HG03280 (cell line): ENCODE measurements around the gene TOPAZ1.

Experiments used
- ATAC-seq: cut with Tn5 transposase; IDR thresholded peaks from one replicate; pipeline ENCODE4 v1.9.1; 2021; ENCODE audit warnings: mild to moderate bottlenecking, moderate library complexity; ENCODE audit not compliant: unreplicated experiment

TOPAZ1 gene

GRCh38 chr3:44240061-44240460 is 1.6 kb upstream of the TOPAZ1 start:
- no peak for ATAC-seq

DNA sequence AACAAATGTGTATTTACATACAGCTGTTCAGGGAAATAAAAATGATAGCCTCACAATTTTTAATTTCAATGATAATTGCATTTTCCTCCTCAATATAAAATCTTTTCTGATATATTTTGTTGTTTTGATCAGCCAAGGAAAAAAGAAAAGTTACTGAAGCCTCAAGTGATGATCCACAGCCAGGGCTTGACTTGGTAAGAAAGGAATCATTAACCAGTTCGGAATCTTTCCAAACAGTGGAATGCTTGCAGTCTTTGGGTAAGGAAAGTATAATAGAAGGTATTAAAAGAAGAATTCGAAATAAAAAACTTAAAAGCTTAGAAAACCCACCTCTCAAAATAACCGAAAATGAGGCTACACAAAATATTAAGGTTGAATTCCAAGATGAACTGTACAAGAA is 1.0 kb downstream of the TOPAZ1 start:
- ATAC-seq: no peak

GRCh38 chr3:44248152-44248551 is 6.5 kb downstream of the TOPAZ1 start:
- no peak for ATAC-seq

DNA sequence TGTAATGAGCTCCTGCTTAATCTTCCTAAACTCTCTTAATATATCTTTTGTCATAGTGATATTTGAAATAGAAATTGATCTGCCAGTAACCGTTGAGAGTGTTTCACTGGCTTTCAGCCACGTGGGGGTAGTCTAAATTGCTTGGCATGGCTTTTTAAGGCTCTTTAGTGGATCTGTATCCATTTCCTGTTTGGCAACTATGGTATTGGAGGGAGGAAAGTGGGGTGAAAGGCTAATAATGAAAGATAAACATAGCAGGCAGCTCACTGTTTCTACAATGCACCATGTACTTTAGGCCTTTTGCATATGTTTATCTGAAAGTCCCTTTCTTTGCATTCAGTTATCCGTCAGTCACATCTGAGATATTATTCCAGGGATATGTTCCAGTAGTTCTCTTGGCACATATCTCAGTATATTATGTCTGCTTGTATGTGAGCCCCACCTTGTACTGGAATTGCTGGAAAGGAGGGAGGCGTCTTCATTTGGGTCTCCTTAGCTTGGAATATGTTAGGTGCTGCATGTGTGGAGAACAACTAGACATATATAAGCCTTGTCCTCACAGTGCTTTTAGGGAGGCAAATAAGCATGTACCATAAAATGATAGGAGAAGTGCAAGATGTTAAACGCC is 10.8 kb downstream of the TOPAZ1 start:
- no peak for ATAC-seq

DNA sequence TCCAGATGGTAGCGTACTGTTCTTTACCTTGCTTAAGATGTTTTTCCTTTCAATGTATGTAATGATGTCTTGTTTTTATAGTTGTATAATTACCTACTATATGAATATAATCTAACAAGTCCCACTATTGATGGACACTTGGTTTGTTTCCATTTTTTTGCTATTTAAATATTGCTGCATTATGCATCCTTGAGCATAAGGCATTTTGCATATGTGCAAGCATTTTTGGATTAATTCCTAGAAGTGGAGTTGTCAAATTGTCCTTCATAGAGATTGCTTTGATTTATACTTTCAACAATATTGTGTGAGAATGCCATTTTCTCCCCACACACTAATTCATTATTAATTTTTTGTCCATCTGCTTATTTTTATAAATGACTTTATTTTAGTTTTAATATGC is 17.7 kb downstream of the TOPAZ1 start:
- ATAC-seq: no peak

- ATAC-seq: no peak
Measured at GRCh38 chr3:44264146-44264545, 22.5 kb downstream of the TOPAZ1 start.

- ATAC-seq: no peak
Measured at GRCh38 chr3:44265815-44266214, 24.1 kb downstream of the TOPAZ1 start.

DNA sequence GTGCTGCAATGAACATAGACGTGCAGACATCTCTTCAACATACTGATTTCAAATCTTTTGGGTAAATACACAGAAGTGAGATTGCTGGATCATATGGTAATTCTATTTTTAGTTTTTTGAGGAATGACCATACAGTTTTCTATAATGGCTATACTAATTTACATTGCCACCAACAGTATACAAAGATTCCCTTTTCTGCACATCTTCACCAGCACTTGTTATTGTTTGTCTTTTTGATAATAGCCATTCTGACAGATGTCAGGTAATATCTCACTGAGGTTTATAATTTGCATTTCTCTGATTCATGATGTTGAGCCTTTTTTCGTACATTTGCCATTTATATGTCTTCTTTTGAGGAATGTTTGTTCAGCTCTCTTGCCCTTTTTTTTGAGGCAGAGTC is 30.5 kb downstream of the TOPAZ1 start:
- no peak for ATAC-seq

- ATAC-seq: no peak
Measured at GRCh38 chr3:44277925-44278324, 36.2 kb downstream of the TOPAZ1 start.

DNA sequence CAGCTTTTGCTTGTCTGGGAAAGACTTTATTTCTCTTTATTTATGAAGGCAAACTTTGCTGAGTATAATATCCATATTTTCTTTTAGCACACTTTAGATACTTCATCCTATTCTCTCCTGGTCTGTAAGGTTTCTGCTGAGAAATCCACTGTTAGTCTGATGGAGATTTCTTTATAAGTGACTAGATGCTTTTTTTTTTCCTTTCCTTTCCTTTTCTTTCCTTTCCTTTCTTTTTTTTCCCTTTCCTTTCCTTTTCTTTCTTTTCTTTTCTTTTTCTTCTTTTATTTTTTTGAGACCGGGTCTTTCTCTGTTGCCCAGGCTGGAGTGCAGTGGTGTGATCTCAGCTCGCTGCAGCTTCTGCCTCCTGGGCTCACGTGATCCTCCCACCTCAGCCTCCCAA is 38.4 kb downstream of the TOPAZ1 start:
- ATAC-seq: no peak

DNA sequence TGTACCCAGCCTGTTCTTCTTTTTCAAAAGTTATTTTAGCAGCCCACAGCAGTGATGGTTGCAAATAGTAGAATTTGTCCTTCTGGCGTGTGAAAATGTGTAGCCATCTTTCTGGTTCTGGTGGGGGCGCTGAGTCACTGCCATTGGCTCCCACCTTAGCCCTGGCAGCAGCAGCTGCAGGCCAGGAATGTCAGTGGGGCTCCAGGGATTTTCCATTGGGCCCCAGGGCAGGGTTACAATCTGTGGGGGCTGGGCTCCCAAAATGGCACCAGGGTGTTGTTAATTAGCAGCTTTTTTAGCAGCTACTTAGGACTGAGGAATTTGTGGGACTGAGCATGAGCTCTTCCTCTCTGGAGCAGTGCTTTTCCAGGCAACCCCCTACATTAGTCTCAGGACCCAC is 38.9 kb downstream of the TOPAZ1 start:
- no peak for ATAC-seq

DNA sequence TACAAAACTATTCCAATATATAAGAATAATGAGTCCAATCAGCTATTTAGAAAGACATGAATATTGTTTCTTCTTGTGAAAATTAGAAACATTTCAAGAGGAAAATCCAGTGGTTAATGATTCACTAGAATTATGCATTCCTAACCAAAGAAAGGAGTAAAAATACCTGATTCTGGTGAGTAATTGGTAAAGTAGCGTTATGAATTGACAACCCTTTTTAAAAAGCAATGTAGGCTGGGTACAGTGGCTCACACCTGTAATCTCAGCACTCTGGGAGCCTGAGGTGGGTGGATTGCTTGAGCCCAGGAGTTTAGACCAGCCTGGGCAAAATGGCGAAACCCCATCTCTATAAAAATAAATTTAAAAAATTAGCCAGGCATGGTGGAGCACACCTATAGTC is 43.3 kb downstream of the TOPAZ1 start:
- no peak for ATAC-seq

GRCh38 chr3:44289882-44290462 is 48.3 kb downstream of the TOPAZ1 start:
- no peak for ATAC-seq

GRCh38 chr3:44292276-44292675 is 50.6 kb downstream of the TOPAZ1 start:
- no peak for ATAC-seq

- no peak for ATAC-seq
Measured at GRCh38 chr3:44292947-44293346, 51.3 kb downstream of the TOPAZ1 start.

- ATAC-seq: no peak
Measured at GRCh38 chr3:44297255-44297654, 55.6 kb downstream of the TOPAZ1 start.

DNA sequence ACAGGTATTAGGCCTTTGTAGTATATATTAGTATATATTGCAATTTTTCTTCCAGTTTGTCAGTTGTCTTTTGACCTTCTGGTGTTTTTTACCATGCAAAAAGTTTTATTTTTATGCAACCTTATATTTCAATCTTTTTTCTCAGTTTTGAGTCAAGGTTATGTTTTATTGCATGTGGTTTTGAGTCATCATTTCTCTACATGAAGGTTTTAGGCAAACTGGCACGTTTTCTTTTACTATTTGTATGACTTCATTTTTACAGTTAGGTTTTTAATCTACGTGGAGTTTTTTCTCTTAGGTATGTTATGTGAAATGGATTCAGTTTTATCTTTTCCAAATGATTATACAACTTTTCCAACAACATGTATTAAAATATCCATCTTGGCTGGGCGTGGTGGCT is 60.1 kb downstream of the TOPAZ1 start:
- no peak for ATAC-seq

GRCh38 chr3:44309500-44309899 is 67.8 kb downstream of the TOPAZ1 start:
- ATAC-seq: no peak

DNA sequence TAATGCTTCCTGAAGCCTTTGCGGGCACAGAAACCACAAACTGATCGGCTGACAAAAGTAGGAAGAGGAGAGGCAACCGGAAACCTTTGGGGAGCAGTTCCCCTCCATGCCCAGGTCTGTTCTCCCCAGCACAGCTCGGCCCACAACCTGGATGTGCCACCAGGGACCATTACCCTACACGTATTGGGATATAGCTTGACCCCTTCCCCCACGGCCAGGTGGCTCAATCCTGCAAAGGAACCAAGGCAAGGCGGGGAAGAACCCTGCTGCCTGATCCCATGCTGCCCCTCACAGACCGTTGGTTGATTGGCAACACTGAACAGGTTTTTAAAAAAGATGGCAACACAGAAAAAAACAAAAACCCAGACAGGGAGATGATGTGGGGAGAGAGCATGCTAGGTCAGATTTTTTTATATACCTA is 77.2 kb downstream of the TOPAZ1 start:
- no peak for ATAC-seq

DNA sequence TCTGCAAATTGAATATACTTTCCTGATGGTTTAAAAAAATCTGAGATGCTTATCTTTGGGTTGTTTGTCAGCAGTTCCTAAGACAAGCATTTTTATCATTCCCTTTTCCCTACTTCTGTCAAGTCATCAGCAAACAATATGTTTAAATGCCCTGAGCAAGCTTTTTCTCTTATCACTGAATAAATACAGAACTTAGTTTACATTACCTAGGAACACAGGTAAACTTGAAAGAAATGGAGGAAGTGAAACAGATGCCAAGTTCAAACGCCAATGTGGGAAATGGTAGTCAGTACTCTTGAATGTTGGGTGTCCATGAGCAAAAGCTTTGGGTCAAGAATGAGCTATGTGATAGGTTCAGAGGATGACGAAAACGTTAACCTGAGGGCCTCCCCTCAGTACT is 79.6 kb downstream of the TOPAZ1 start:
- ATAC-seq: no peak

GRCh38 chr3:44323341-44323955 is 81.8 kb downstream of the TOPAZ1 start:
- no peak for ATAC-seq

DNA sequence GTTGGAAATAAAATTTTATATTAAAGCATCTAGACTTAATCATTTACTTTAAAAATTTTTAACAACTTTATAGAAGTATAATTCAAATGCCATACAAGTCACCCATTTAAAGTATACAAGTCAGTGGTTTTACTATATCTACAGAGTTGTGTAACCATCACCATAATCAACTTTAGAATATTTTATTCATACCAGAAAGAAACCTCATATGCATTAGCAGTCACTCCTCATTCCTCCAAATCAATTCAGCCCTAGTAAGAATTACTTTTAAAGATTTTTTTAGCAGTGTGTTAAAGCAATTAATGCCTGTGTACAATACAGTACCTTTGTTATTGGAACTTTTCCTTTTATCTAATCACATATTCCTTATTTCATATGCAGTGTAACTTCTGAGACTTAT is 82.9 kb downstream of the TOPAZ1 start:
- ATAC-seq: no peak

DNA sequence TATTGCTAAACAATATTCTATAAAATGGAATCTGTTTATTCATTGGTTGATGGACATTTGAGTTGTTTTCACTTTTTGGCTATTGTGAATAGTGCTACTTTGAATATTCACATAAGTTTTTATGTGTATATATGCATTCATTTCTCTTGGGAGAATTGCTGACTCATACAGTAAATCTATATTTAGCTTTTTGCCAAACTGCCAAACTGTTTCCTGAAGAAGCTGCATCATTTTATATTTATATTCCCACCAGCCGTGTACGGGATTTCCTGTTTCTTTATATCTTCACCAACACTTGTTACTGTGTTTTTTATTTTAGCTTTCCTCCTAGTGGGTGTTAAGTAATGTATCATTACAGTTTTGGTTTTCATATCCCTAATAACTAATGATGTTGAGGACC is 84.3 kb downstream of the TOPAZ1 start:
- no peak for ATAC-seq
